HG02885 (cell line): ENCODE data around the gene STK17A.
"Not testable (repeated sequence)": the region's sequence is repeated elsewhere in the genome, so short reads cannot be mapped to it uniquely, and the experiment has no call there.

Experiments used
- ATAC-seq: cut with Tn5 transposase; IDR thresholded peaks from one replicate; pipeline ENCODE4 v1.9.1; 2021; ENCODE audit warnings: mild to moderate bottlenecking; ENCODE audit not compliant: unreplicated experiment, poor library complexity

STK17A gene

GRCh38 chr7:43652364-43652763 lies 69.5 kb downstream of the STK17A start:
- ATAC-seq = no peak

- no peak for ATAC-seq
Measured at GRCh38 chr7:43653466-43653865, 70.6 kb downstream of the STK17A start.

GRCh38 chr7:43653891-43654504 lies 71.1 kb downstream of the STK17A start:
- ATAC-seq = no peak

- ATAC-seq = no peak
Measured at GRCh38 chr7:43655584-43655983, 72.7 kb downstream of the STK17A start.

GRCh38 chr7:43656997-43657396 lies 74.1 kb downstream of the STK17A start:
- no peak for ATAC-seq

GRCh38 chr7:43658718-43659548 lies 76.0 kb downstream of the STK17A start:
- ATAC-seq = peak; percentile 78

GRCh38 chr7:43659549-43659896 lies 76.6 kb downstream of the STK17A start:
- no peak for ATAC-seq

GRCh38 chr7:43660141-43660540 lies 77.2 kb downstream of the STK17A start:
- ATAC-seq = no peak

GRCh38 chr7:43664681-43665080 lies 81.8 kb downstream of the STK17A start:
- ATAC-seq = no peak

- no peak for ATAC-seq
Measured at GRCh38 chr7:43666938-43667337, 84.0 kb downstream of the STK17A start.

GRCh38 chr7:43668035-43668434 lies 85.1 kb downstream of the STK17A start:
- no peak for ATAC-seq

- ATAC-seq = no peak
Measured at GRCh38 chr7:43669286-43670081, 86.6 kb downstream of the STK17A start.

GRCh38 chr7:43671521-43671920 lies 88.6 kb downstream of the STK17A start:
- ATAC-seq = no peak

GRCh38 chr7:43673243-43673976 lies 90.5 kb downstream of the STK17A start:
- ATAC-seq = not testable (repeated sequence)

GRCh38 chr7:43674559-43675436 lies 91.9 kb downstream of the STK17A start:
- ATAC-seq = no peak
